Epithelial cell of alveolus of lung (primary cell): ENCODE measurements around the gene PRKCB. TPM values are rescaled to one million over a fixed set of nuclear protein-coding genes. Genes with fewer than 3 reads are reported as not detected.

Experiments used
- total RNA-seq: library from RNA; depleted of rRNA; stranded (reverse); fragments of >200 nt; gene quantifications from 2 replicates; pipeline ENCODE4 v1.2.1, GENCODE V29; 2015

The PRKCB gene
- total RNA-seq = not detected in 2 replicates

GRCh38 chr16:23835390-23836077 is at the start of gene PRKCB:
TSS of gene PRKCB (plus strand) at chr16:23835983.

GRCh38 chr16:24255456-24256371 is 419.9 kb downstream of the PRKCB start, which contains the start of gene CACNG3:
TSS of gene CACNG3 (plus strand) at chr16:24256335. CDS start at chr16:24256755, 420 bp downstream.

Other genes with a start within 250 kb of the PRKCB start
- gene NDUFAB1, start 239.7 kb upstream of the PRKCB start, total RNA-seq = 135 and 140 TPM in 2 replicates
- gene PALB2, start 194.7 kb upstream of the PRKCB start, total RNA-seq = 10.3 and 14.7 TPM in 2 replicates
- 39.3 and 43.7 TPM in 2 replicates for gene DCTN5, start 194.5 kb upstream of the PRKCB start, total RNA-seq
- 28.6 and 58.6 TPM in 2 replicates for gene PLK1, start 157.1 kb upstream of the PRKCB start, total RNA-seq
- under 0.01 TPM in 1 of 2 replicates, not detected in the other for gene ERN2, start 122.8 kb upstream of the PRKCB start, total RNA-seq
- not detected in 2 replicates for gene CHP2, start 81.0 kb upstream of the PRKCB start, total RNA-seq